ENCODE measurements around the gene RAD51B. TPM values are rescaled to one million over a fixed set of nuclear protein-coding genes. Genes with fewer than 3 reads are reported as not detected.
A peak's percentile ranks its signal among the peaks of the same experiment; 100 is the strongest.

RAD51B gene
- total and polyA plus RNA-seq, 8 donors = 10.8 to 18.3 (median 14.1) TPM

DNA sequence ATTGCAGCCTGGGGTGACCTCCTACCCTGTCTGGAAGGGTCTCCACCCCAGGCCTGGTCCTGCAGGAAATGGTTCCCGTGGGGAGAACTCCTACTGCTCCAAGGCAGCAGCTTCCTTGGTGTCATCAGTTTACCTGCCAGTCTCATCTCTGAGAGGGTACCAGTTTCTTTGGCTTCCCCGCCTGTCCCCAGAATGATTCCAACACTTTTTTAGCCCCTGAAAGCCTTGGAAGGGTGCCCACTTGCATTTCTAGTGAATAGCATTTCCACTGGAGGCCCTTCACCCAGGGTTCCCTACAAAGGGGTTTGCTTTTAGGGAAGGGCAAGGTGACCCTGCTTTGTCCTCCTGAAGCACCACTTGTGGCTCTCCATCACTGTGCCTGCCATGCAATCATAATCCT is 689.0 kb downstream of the RAD51B start:
- H3K27ac ChIP-seq = no peak overlapping the region
- H3K4me3 ChIP-seq = no peak overlapping the region
- ATAC-seq = no peak
- no peaks in the 10 kb centered on the region for H3K27me3 ChIP-seq
- H3K4me1 ChIP-seq = peaks cover 15 to 41% of the 10 kb centered on the region in 2 donors
- no peak for DNase-seq
- no peaks in the 10 kb centered on the region for H3K9me3 ChIP-seq
- no peaks in the 10 kb centered on the region for H3K36me3 ChIP-seq
- TF ChIP-seq, protein P1, sequence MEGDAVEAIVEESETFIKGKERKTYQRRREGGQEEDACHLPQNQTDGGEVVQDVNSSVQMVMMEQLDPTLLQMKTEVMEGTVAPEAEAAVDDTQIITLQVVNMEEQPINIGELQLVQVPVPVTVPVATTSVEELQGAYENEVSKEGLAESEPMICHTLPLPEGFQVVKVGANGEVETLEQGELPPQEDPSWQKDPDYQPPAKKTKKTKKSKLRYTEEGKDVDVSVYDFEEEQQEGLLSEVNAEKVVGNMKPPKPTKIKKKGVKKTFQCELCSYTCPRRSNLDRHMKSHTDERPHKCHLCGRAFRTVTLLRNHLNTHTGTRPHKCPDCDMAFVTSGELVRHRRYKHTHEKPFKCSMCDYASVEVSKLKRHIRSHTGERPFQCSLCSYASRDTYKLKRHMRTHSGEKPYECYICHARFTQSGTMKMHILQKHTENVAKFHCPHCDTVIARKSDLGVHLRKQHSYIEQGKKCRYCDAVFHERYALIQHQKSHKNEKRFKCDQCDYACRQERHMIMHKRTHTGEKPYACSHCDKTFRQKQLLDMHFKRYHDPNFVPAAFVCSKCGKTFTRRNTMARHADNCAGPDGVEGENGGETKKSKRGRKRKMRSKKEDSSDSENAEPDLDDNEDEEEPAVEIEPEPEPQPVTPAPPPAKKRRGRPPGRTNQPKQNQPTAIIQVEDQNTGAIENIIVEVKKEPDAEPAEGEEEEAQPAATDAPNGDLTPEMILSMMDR (IDR thresholded peaks at IDR 0.05) = no peak
- intact Hi-C loops (cut with DNase I) = no loop called here

DNA sequence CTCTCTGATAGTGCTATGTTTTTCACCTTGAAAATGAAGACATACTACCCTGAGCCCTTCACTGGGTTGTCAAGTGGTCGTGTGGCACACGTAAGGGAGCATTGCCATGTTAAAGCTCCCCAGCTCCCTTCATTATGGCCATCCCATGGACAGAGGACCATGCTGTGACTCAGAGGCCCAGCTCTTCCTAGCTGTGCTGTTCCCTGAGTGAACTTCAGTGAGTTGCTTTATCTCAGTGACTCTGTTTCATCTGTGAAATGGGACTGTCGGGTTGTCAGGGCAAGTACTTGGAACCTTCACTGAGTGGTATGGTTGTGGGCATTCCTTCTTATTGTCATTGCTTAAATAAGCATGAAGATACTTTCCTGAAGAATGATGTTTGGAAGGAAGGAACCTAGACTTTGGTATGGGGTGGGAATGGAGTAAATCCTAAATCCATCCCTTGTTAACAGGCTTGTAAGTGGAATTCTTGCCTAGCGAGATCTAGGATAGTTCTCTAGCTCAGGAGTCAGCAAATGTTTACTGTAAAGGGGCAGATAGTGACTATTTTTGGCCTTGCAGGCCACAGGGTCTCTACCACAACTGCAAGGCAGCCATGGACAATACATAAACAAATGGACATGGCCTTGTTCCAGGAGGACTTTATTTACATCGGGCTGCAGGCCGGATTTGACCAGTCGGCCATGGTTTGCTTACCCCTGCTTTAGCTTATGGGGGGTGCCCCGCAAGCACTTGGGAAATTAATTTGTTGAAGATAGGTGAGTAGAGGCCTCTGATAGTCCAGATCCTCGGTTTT is 689.8 kb downstream of the RAD51B start:
- no peak overlapping the region for H3K4me3 ChIP-seq
- peak overlapping the region in 1 of 2 donors; percentile 47 for H3K27ac ChIP-seq
- peaks cover 15 to 49% of the 10 kb centered on the region in 2 donors for H3K4me1 ChIP-seq
- no peak for ATAC-seq
- no peaks in the 10 kb centered on the region for H3K36me3 ChIP-seq
- no peak for DNase-seq
- H3K9me3 ChIP-seq = no peaks in the 10 kb centered on the region
- TF ChIP-seq, protein P1 (IDR thresholded peaks at IDR 0.05) = no peak
- intact Hi-C loops (cut with DNase I) = no loop called here
- no peaks in the 10 kb centered on the region for H3K27me3 ChIP-seq

DNA sequence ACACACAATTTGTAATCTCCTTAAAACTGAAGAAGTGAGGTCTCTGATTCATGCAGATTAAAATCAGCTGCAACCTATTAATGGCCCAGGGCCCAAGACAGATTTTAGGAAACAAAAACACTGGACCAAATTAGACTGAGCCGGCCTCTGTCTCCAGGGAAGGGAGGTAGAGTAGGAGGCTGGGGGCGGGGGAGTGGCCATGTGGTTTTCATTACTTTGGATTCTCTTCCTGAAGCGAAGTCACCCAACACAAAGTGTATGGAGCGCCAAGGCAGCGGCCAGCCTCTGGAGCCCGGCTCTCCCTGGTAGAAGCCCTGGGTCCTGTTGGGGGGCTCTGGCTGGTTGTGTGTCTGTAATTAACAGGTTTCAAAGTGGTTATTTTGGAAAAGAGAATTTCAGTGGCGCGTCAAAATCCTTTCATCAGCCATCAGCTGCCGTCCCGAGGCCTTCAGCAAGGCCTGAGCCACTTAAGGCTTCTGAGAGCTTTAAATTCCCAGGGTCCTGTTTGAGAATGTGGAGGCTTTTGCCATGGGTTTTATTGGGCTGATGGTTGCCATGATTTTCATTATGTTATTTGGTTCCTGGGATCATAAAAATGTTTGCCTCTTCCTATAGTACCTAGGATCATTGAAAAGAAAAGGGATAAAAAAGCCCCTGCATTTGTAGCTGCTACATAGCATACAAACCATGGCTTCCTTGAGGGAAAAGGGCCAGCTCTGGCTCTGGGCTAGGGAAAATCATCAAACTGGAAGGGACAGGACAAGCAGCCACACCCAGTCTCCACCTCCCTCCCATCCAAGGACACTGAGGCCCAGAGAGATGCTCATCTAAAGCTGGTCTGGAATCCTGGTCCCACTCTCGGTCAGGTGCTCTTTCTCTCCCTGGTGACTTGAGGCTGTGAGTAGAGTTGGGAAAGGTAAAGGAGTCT is 690.9 kb downstream of the RAD51B start:
- Histone ChIP-seq H3K27me3 (no peaks in the 10 kb centered on the region), H3K9me3 (no peaks in the 10 kb centered on the region), H3K4me3 (no peak overlapping the region), H3K36me3 (no peaks in the 10 kb centered on the region), H3K4me1 (peaks cover 15 to 53% of the 10 kb centered on the region in 2 donors), H3K27ac (peak overlapping the region in 1 of 2 donors; percentile 47)
- no peak for ATAC-seq
- DNase-seq = no peak
- intact Hi-C loops (cut with DNase I) = no loop called here
- TF ChIP-seq, protein P1 (IDR thresholded peaks at IDR 0.05) = no peak

- no peak for ATAC-seq
These were observed 691.8 kb downstream of the RAD51B start for GRCh38 chr14:68511129-68512047.

More at GRCh38 chr14:68511129-68512047, 691.8 kb downstream of the RAD51B start:
- intact Hi-C loops (cut with DNase I) = no loop called here
- peaks cover 8 to 44% of the 10 kb centered on the region in 2 donors for H3K4me1 ChIP-seq
- no peak for DNase-seq
- no peak overlapping the region for H3K4me3 ChIP-seq
- H3K27me3 ChIP-seq = no peaks in the 10 kb centered on the region
- TF ChIP-seq, protein P1 (IDR thresholded peaks at IDR 0.05) = no peak
- no peaks in the 10 kb centered on the region for H3K9me3 ChIP-seq
- peak overlapping the region in 1 of 2 donors; percentile 26 for H3K27ac ChIP-seq
- no peaks in the 10 kb centered on the region for H3K36me3 ChIP-seq

All from left lung (tissue), 10 donors.